GM21528 (cell line): ENCODE measurements around the gene ABL2.
A peak's percentile ranks its signal among the peaks of the same experiment; 100 is the strongest.

Experiments used
- ATAC-seq: cut with Tn5 transposase; IDR thresholded peaks from one replicate; pipeline ENCODE4 v1.9.1; 2021; ENCODE audit warnings: mild to moderate bottlenecking, moderate library complexity; ENCODE audit not compliant: unreplicated experiment, low FRiP score

The ABL2 gene

GRCh38 chr1:179103999-179104398 lies 125.5 kb downstream of the ABL2 start:
- ATAC-seq, result no peak

DNA sequence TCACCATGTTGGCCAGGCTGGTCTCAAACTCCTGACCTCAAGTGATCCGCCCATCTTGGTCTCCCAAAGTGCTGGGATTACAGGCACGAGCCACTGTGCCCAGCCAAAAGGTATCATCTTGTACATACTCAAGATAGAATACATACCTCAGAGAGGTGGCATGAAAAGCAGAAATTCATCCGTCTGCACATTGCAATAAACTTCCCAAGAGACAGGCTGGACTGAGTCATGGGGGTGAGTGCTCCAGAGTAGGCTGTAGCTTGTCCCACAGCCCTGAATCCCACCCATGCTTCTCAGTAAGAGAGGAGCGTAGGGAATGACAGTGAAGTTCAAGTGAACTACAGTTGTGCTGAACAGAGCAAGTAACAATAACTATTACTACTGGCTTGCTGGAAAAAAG lies 127.9 kb downstream of the ABL2 start:
- ATAC-seq, result no peak

- no peak for ATAC-seq
Measured at GRCh38 chr1:179099891-179100290, 129.6 kb downstream of the ABL2 start.

GRCh38 chr1:179095924-179096323 lies 133.6 kb downstream of the ABL2 start:
- no peak for ATAC-seq

DNA sequence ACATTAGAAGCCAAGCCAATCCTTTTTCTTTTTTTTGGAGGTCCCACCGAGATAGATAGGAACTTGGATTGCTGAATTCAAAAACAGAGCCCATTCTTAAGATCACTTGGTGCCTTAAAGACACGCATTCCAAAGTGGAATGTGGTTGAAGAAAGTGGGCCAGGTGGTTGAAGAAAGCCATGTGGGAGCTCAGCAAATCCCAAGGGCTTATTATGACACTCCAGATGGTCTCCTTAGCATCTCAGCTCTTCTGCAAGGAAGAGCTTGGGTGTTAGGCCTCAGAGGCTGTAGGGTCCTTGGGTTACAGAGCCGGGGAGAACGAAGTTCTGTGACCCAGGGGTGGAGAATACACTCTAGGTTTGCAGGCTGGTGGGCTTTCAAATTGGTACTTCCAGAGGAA lies 134.1 kb downstream of the ABL2 start:
- no peak for ATAC-seq

DNA sequence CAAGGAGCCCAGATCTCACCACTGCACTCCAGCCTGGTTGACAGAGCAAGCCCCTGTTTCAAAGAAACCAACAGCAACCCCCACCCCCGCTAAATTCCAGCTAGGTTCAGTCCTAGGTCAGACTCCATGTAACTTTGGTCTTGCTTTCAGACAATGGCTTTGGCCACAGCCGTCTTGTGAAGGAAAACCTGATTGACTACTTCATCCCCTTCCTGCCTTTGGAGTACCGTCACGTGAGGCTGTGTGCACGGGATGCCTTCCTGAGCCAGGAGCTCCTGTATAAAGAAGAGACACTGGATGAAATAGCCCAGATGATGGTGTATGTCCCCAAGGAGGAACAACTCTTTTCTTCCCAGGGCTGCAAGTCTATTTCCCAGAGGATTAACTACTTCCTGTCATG lies 134.7 kb downstream of the ABL2 start:
- ATAC-seq, result no peak

GRCh38 chr1:179092896-179093461 lies 136.5 kb downstream of the ABL2 start:
- no peak for ATAC-seq

DNA sequence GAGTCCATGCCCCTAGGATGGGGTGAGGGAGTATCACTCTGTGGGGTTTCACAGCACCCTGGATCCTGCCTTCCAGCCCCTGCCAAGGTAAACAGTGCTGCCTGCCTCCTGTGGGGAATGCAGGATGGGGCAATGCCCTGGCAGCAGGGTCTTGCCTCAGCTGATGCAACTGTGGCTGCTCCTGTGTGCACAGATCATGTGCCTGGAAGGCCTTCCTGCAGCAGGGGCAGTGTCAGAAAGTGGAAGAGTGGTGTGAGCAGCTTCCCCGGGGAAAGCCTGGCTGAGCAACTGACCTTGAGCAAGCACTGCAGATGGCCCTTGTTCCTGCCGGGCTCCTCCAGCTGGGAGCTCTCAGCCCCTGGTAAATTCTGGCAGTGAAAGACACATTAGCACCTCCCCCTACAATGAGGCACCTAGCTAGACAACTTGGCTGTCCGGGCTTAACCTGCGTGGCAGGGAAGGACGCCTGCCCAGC lies 137.7 kb downstream of the ABL2 start:
- ATAC-seq, result no peak

DNA sequence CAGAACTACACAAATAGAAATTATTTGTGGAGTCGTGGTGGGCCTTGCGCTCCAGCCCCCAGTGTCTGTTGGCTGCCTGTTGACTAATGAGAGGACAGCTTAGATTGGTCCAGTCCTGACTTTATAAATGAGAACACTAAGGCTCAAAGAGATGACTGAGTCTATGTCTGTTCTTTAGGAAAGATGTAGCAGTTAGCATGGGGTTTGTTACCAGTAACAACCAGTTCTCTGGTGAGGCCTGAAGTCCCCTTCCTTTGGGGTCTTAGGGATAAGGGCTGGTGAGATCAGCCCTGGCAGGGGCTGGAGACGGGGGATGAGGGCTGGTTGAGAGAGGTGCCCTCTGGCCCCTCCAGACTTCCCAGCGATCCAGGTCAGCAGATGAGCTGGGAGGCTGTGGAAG lies 138.6 kb downstream of the ABL2 start:
- no peak for ATAC-seq

- no peak for ATAC-seq
Measured at GRCh38 chr1:179090522-179090921, 139.0 kb downstream of the ABL2 start.

DNA sequence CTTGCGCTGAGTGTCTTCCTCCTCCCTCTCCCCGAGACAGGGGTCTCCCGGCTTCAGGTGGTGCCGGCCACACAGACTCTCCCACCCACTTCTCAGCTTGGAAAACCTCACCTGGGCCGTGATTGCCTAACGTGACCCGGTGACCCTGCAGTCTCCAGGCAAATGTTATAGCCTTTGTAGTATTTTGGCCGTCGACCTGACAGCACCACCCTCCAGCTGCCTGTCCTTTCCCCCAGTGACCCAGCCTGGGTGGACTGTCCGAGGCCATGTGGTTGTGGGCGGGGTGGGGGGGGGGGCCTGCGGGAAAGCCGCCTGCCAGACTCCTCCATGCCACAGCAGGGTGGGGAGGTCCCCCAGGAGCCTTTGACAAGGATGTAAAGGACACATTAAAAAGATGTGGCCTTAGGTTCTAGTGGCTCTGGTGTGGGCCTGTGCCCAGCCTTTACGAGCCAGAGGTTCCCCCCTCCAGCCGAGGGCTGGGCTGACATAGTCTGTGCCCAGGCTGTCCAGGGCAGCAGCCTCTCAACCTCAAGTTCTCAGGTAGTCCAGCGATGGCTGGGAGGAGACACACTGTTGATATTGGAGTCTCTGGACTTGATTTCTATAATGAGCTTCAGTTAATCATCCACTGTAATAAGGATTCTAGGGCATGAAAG lies 139.5 kb downstream of the ABL2 start:
- ATAC-seq, result no peak

DNA sequence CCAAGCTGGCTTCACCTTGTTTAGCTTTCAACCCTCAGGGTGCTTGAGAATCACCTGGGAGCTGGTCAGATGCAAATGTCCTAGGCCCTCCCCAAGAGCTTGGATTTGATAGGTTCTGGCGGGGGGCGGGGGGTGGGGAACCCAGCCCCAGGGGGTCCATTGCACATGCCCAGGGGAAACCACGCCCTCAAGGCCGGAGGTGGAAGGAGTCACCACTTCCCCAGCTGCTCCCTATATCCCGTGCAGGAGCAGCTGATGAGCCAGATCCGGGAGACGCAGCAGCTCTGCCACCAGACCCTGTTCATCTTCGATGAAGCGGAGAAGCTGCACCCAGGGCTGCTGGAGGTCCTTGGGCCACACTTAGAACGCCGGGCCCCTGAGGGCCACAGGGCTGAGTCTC lies 141.8 kb downstream of the ABL2 start:
- ATAC-seq, result no peak

DNA sequence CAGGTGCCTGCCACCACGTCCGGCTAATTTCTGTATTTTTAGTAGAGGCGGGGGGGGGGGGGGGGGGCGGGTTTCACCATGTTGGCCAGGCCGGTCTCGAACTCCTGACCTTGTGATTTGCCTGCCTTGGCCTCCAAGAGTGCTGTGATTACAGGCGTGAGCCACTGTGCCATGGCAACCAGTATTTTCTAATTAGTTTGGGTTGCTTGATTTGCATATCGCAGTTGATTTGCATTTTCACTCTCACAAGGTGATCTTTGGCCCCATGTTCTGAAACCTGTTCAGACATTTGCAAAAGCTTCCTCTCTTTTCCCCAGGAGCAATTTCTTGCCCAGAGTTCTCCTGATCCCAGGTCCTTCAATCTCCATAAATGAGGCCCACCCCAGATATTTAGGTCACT lies 145.9 kb downstream of the ABL2 start:
- no peak for ATAC-seq

- ATAC-seq, result no peak
Measured at GRCh38 chr1:179082999-179083335, 146.5 kb downstream of the ABL2 start.

- ATAC-seq, result peak; percentile 16
Measured at GRCh38 chr1:179082333-179082998, 147.0 kb downstream of the ABL2 start.

DNA sequence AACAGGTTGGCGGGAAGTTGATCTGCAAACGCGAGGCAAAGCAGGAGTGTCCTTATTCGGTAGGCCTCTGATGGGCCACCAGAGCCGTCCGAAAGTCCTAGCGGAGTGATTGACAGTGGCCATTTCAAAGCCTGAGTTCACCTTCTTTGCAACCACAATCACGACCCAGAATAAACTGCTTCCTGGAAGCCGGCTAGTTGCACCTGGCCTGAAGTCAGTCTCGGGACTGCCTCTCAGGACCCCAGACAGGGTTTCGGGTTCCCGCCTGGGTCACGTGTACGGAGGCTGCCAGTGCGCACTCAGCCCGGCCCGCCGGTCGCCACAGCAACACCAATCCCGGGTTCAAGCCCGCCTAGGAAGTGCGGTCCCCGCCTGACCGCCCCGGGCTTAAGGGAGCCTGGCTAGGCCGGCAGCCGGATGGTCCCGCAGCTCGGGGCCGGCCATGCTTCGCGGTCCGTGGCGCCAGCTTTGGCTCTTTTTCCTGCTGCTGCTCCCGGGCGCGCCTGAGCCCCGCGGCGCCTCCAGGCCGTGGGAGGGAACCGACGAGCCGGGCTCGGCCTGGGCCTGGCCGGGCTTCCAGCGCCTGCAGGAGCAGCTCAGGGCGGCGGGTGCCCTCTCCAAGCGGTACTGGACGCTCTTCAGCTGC lies 147.7 kb downstream of the ABL2 start, which contains the start of gene TOR3A:
Gene TOR3A (plus strand): TSS at position 384 of the 646 bp plus-strand sequence. CDS start 59 bp downstream, at position 443.
- ATAC-seq, result peak; percentile 91

DNA sequence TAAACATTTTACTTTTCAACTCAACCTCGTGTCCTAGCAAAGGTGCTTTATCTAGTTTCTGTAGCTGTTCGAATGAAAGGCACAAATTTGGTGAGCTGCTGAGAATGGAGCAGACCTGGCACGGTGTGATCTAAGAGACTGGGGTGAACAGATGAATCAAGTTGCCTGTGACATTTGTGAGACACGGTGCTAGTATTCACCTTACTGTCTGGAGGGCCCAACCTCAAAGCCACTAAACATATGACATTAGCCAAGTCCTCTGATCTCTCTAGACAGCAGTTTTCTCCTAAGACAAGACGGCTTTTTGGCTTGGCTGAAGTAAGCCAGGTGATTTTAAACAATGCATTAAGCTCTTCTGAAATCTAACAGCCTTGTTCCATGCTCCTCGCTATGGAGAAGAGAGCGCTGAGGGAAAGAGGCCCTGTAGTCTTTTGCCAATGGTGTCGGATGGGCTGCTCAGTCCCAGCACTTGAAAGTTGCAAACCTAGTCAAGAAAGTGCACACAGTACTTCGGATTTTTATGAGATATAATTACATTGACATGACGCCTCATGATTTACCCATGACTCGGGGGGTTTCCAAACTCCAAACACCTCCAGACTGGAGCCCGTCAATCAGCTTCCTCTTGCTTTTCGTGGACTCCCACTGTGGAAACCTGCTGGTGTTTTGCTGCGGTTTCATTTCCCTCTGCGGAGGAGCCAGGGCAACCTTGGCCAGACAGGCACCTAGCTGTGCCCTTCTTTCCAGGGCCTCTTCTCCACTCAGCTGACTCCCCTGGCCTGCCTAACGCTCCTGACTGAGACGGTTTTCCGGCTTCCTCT lies 148.4 kb downstream of the ABL2 start:
- peak; percentile 41 for ATAC-seq

DNA sequence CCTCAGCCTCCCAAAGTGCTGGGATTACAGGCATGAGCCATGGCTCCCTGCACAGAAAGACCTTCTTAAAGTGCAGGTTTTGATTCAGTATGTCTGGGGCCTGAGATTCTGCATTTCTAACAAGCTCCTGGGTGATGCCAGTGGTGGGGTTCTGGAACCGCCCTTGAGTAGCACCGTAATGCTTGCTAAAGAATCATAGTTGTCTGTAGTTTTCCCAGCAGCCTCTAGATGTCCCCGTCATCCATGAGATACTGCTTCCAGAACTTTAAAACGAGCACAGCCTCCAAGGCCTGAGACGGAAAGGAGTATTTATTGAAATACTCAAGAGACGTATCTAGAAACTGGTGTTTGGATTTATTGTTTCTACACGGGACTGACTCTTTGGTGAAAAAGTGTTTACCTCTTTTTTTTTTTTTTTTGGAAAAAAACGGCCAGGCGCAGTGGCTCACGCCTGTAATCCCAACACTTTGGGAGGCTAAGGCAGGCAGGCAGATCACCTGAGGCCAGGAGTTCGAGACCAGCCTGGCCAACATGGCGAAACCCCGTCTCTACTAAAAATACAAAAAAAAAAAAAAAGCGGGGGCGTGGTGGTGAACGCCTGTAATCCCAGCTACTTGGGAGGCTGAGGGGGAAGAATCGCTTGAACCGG lies 150.2 kb downstream of the ABL2 start:
- ATAC-seq, result no peak

DNA sequence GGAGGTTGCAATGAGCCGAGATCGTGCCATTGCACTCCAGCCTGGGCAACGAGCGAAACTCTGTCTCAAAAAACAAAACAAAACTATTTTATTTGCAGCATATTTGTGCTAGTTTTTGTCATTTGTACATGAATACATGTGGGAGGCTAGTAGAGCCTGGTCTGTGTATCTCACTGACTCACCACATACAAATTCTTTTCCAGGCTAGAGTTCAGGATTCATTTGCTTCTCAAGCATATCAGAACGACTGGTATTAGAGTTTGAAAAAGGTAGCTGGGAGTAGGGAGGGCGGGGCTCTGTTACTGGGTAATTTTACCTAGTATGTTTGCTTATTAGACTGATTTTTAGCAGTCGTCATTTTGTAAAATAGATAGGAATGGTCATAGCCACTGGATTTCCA lies 152.1 kb downstream of the ABL2 start:
- ATAC-seq, result no peak

DNA sequence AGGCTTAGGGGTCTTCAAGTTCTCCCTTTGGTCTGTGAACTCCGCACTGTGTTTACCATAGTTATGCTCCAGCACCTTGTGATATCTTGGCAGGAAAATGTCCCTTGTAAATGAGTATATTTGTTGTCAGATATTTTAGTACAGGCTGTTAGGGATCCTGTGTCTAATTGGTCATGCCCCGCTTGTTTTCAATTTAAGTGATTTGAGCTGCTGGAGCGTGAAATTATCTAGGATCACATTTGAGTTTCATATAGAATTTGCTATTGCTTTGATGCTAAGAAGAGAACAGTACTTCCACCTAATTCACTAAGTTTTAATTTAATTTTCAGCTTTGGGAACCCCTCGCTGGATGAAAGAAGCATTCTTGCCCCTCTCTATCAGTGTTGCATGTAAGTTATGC lies 163.0 kb downstream of the ABL2 start:
- no peak for ATAC-seq
